ENCODE results near the gene CCDC18. TPM values are rescaled to one million over a fixed set of nuclear protein-coding genes. Genes with fewer than 3 reads are reported as not detected.

Gene CCDC18
- 1 to 10 TPM in 3 of 4 donors, under 1 TPM in 1; 0.81 to 4.7 (median 2.4) TPM for total RNA-seq

- Histone ChIP-seq H3K4me3 (peak within 1 kb of the TSS; percentile 94 to 98), H3K4me1 (peaks cover 4 to 42% (median 4%) of the 10 kb centered on the region in 3 donors), H3K27ac (peak within 1 kb of the TSS; percentile 98 to 100 (median 99)), H3K9me3 (no peaks in the 10 kb centered on the region), H3K36me3 (no peaks in the 10 kb centered on the region), H3K27me3 (no peaks in the 10 kb centered on the region)
- TF ChIP-seq EP300 (IDR thresholded peaks at IDR 0.05) (no peak), CTCF (IDR thresholded peaks at IDR 0.05) (no peak), POLR2AphosphoS5 (IDR thresholded peaks at IDR 0.05) (no peak), POLR2A (IDR thresholded peaks at IDR 0.05) (no peak)
- WGBS, 2 donors (ENCODE audit: low coverage in 1 of 2) = 7 to 22% methylated on average over 7 to 12 of the region's 43 CpGs
- ATAC-seq = no peak
Measured at GRCh38 chr1:93180723-93181613, at the start of gene CCDC18. Gene CCDC18 (plus strand): TSS chr1:93180724. CDS start chr1:93183362, 2,638 bp downstream.

- H3K36me3 ChIP-seq = peaks cover 0 to 58% of the 10 kb centered on the region in 2 donors
- H3K9me3 ChIP-seq = no peaks in the 10 kb centered on the region
- no peaks in the 10 kb centered on the region for H3K27me3 ChIP-seq
- H3K4me1 ChIP-seq = no peaks in the 10 kb centered on the region
- TF ChIP-seq POLR2A (IDR thresholded peaks at IDR 0.05) (no peak), EP300 (IDR thresholded peaks at IDR 0.05) (no peak), POLR2AphosphoS5 (IDR thresholded peaks at IDR 0.05) (no peak), CTCF (IDR thresholded peaks at IDR 0.05) (no peak)
- ATAC-seq = no peak
- H3K27ac ChIP-seq = no peak overlapping the region
- H3K4me3 ChIP-seq = no peak overlapping the region
Measured at GRCh38 chr1:93132638-93133037, 47.9 kb upstream of the CCDC18 start.

GRCh38 chr1:93136445-93136844, 44.1 kb upstream of the CCDC18 start:
- H3K4me3 ChIP-seq = no peak overlapping the region
- ATAC-seq = no peak

GRCh38 chr1:93137604-93138292, 42.8 kb upstream of the CCDC18 start:
- H3K4me3 ChIP-seq = no peak overlapping the region
- no peak overlapping the region for H3K27ac ChIP-seq
- H3K27me3 ChIP-seq = no peaks in the 10 kb centered on the region

More at GRCh38 chr1:93136445-93136844, 44.1 kb upstream of the CCDC18 start:
- 89 to 96% methylated on average over 5 of the region's 5 CpGs for WGBS, 2 donors (ENCODE audit: low coverage in 1 of 2)
- Histone ChIP-seq H3K9me3 (no peaks in the 10 kb centered on the region), H3K36me3 (peaks cover 0 to 67% of the 10 kb centered on the region in 2 donors), H3K4me1 (no peaks in the 10 kb centered on the region), H3K27ac (no peak overlapping the region), H3K27me3 (no peaks in the 10 kb centered on the region)
- TF ChIP-seq CTCF (IDR thresholded peaks at IDR 0.05) (no peak), POLR2AphosphoS5 (IDR thresholded peaks at IDR 0.05) (no peak), POLR2A (IDR thresholded peaks at IDR 0.05) (no peak), EP300 (IDR thresholded peaks at IDR 0.05) (no peak)

More at GRCh38 chr1:93137604-93138292, 42.8 kb upstream of the CCDC18 start:
- no peak for ATAC-seq
- Histone ChIP-seq H3K36me3 (peaks cover 0 to 63% of the 10 kb centered on the region in 2 donors), H3K9me3 (no peaks in the 10 kb centered on the region), H3K4me1 (no peaks in the 10 kb centered on the region)
- WGBS, 2 donors (ENCODE audit: low coverage in 1 of 2) = 52 to 54% methylated on average over 3 of the region's 3 CpGs
- TF ChIP-seq POLR2AphosphoS5 (IDR thresholded peaks at IDR 0.05) (no peak), POLR2A (IDR thresholded peaks at IDR 0.05) (no peak), EP300 (IDR thresholded peaks at IDR 0.05) (no peak), CTCF (IDR thresholded peaks at IDR 0.05) (no peak)
